Measurements from ENCODE around the gene PRKCA. TPM values are rescaled to one million over a fixed set of nuclear protein-coding genes. Genes with fewer than 3 reads are reported as not detected.

The PRKCA gene
- total and polyA plus RNA-seq, 2 donors from 2014 or later = 8.0 to 50.8 TPM

DNA sequence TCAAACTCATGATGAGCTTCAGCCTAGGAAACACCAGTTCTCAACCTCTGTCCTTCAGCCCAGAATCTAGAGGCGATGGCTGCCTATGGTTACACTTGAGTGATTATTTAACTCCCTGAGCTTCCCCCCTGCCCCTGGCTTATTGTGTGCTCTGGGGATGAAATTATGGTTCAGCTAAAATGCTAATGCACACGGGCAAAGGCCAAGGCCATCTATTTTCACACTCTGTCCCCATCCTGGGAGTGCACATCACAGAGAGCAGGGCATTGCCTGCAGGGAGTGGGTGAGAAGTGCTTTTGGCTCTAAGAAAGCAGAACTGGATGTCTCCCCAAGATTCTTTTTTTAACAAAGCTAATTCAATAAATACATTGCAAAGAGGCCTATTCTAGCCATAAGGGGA is 510.9 kb downstream of the PRKCA start:
- intact Hi-C loops (cut with DNase I) = no loop called here
- H3K4me3 ChIP-seq (ENCODE audit: low read length in 3 of 3) = no peak overlapping the region
- peaks cover 0 to 7% (median 0%) of the 10 kb centered on the region in 3 donors for H3K4me1 ChIP-seq (ENCODE audit: control insufficient read depth in 2 of 3, insufficient read depth in 2 of 3, low read depth in 1 of 3, low read length in 3 of 3)
- H3K36me3 ChIP-seq (ENCODE audit: control insufficient read depth in 2 of 3, insufficient read depth in 3 of 3, low read length in 3 of 3) = no peaks in the 10 kb centered on the region
- DNase-seq (peak in 2 of 5 donors; percentile 4 to 43), FAIRE-seq (no peak)
- TF ChIP-seq, protein P1, sequence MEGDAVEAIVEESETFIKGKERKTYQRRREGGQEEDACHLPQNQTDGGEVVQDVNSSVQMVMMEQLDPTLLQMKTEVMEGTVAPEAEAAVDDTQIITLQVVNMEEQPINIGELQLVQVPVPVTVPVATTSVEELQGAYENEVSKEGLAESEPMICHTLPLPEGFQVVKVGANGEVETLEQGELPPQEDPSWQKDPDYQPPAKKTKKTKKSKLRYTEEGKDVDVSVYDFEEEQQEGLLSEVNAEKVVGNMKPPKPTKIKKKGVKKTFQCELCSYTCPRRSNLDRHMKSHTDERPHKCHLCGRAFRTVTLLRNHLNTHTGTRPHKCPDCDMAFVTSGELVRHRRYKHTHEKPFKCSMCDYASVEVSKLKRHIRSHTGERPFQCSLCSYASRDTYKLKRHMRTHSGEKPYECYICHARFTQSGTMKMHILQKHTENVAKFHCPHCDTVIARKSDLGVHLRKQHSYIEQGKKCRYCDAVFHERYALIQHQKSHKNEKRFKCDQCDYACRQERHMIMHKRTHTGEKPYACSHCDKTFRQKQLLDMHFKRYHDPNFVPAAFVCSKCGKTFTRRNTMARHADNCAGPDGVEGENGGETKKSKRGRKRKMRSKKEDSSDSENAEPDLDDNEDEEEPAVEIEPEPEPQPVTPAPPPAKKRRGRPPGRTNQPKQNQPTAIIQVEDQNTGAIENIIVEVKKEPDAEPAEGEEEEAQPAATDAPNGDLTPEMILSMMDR (IDR thresholded peaks at IDR 0.05; ENCODE audit: borderline replicate concordance, extremely low read depth, insufficient read depth) = no peak
- no peak overlapping the region for H3K9ac ChIP-seq (ENCODE audit: low read length in 3 of 3)
- H3K9me3 ChIP-seq (ENCODE audit: control insufficient read depth in 2 of 3, insufficient read depth in 1 of 3, low read length in 3 of 3) = peaks cover 0 to 7% (median 0%) of the 10 kb centered on the region in 3 donors
- H3K27ac ChIP-seq (ENCODE audit: low read depth in 2 of 2, low read length in 2 of 2) = no peak overlapping the region
- no peaks in the 10 kb centered on the region for H3K27me3 ChIP-seq (ENCODE audit: control insufficient read depth, insufficient read depth, low read length)

DNA sequence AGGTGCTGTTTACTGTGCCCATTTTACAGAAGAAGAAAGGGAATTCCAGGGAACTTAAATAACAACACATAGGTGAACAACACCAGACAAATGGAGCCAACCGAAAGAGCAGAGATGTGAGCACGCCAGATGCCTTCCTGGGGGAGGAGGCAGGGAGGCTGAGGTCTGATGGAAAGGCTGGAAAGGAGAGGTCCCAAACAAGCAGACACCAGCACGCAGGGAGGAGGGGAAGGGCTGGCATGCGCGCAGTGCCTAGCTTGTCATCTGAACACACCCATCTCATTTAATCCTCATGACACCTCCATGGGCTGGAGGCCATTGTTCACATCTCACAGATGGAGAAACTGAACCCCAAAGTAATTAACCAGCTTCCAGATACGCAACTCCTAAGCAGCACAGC is 511.6 kb downstream of the PRKCA start:
- Histone ChIP-seq H3K4me3 (ENCODE audit: low read length in 3 of 3) (no peak overlapping the region), H3K9ac (ENCODE audit: low read length in 3 of 3) (no peak overlapping the region), H3K4me1 (ENCODE audit: control insufficient read depth in 2 of 3, insufficient read depth in 2 of 3, low read depth in 1 of 3, low read length in 3 of 3) (peaks cover 0 to 7% (median 0%) of the 10 kb centered on the region in 3 donors), H3K36me3 (ENCODE audit: control insufficient read depth in 2 of 3, insufficient read depth in 3 of 3, low read length in 3 of 3) (no peaks in the 10 kb centered on the region), H3K27me3 (ENCODE audit: control insufficient read depth, insufficient read depth, low read length) (no peaks in the 10 kb centered on the region), H3K9me3 (ENCODE audit: control insufficient read depth in 2 of 3, insufficient read depth in 1 of 3, low read length in 3 of 3) (peaks cover 0 to 7% (median 0%) of the 10 kb centered on the region in 3 donors), H3K27ac (ENCODE audit: low read depth in 2 of 2, low read length in 2 of 2) (no peak overlapping the region)
- TF ChIP-seq, protein P1 (IDR thresholded peaks at IDR 0.05; ENCODE audit: borderline replicate concordance, extremely low read depth, insufficient read depth) = no peak
- intact Hi-C loops (cut with DNase I) = no loop called here
- FAIRE-seq = no peak
- peak in 1 of 5 donors; percentile 7 for DNase-seq

DNA sequence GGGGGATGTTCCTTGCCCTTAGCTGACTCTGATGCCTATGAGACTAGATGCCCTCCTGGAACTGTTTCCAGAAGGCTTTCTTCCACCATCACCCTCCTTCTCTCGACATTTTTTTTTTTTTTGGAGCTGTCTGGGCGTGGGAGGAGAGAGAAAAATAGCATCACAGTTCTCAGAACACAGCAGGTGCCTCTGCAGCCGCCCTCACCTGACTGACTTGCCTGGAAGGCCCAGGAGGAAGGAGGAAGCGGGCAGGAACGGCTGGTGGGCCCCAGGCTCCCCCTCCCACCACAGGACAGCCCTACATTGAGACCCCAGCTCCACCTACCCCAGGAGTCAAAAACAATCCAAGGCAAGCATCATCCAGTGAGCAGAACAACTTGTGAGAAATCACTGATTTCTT is 512.2 kb downstream of the PRKCA start:
- Histone ChIP-seq H3K27ac (ENCODE audit: low read depth in 2 of 2, low read length in 2 of 2) (no peak overlapping the region), H3K36me3 (ENCODE audit: control insufficient read depth in 2 of 3, insufficient read depth in 3 of 3, low read length in 3 of 3) (no peaks in the 10 kb centered on the region), H3K4me1 (ENCODE audit: control insufficient read depth in 2 of 3, insufficient read depth in 2 of 3, low read depth in 1 of 3, low read length in 3 of 3) (peaks cover 0 to 7% (median 0%) of the 10 kb centered on the region in 3 donors), H3K9me3 (ENCODE audit: control insufficient read depth in 2 of 3, insufficient read depth in 1 of 3, low read length in 3 of 3) (peaks cover 0 to 7% (median 0%) of the 10 kb centered on the region in 3 donors), H3K9ac (ENCODE audit: low read length in 3 of 3) (no peak overlapping the region), H3K4me3 (ENCODE audit: low read length in 3 of 3) (no peak overlapping the region), H3K27me3 (ENCODE audit: control insufficient read depth, insufficient read depth, low read length) (no peaks in the 10 kb centered on the region)
- no peak for FAIRE-seq
- peak in 1 of 5 donors; percentile 26 for DNase-seq
- TF ChIP-seq, protein P1 (IDR thresholded peaks at IDR 0.05; ENCODE audit: borderline replicate concordance, extremely low read depth, insufficient read depth) = no peak
- intact Hi-C loops (cut with DNase I) = no loop called here

DNA sequence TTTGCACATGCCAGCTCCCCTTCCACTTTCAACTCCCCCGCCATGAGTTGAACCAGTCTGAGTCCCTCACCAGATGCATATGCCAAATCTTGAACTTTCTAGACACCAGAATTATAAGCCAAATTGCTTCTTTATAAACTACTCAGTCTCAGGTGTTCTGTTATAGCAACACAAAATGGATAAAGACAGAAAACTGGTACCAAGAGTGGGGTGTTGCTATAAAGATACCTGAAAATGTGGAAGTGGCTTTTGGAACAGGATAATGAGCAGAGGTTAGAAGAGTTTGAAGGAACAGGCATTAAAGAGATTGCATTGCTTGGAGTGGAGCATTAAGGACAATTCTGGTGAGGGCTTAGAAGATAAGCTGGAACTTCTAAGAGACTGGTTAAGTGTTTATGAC is 515.3 kb downstream of the PRKCA start:
- DNase-seq (no peak), FAIRE-seq (no peak)
- no peak overlapping the region for H3K27ac ChIP-seq (ENCODE audit: low read depth in 2 of 2, low read length in 2 of 2)
- intact Hi-C loops (cut with DNase I) = no loop called here
- TF ChIP-seq, protein P1 (IDR thresholded peaks at IDR 0.05; ENCODE audit: borderline replicate concordance, extremely low read depth, insufficient read depth) = no peak
- H3K9ac ChIP-seq (ENCODE audit: low read length in 3 of 3) = no peak overlapping the region
- no peak overlapping the region for H3K4me3 ChIP-seq (ENCODE audit: low read length in 3 of 3)
- H3K4me1 ChIP-seq (ENCODE audit: control insufficient read depth in 2 of 3, insufficient read depth in 2 of 3, low read depth in 1 of 3, low read length in 3 of 3) = peaks cover 0 to 4% (median 0%) of the 10 kb centered on the region in 3 donors
- no peaks in the 10 kb centered on the region for H3K27me3 ChIP-seq (ENCODE audit: control insufficient read depth, insufficient read depth, low read length)
- no peaks in the 10 kb centered on the region for H3K36me3 ChIP-seq (ENCODE audit: control insufficient read depth in 2 of 3, insufficient read depth in 3 of 3, low read length in 3 of 3)
- H3K9me3 ChIP-seq (ENCODE audit: control insufficient read depth in 2 of 3, insufficient read depth in 1 of 3, low read length in 3 of 3) = peaks cover 0 to 7% (median 0%) of the 10 kb centered on the region in 3 donors
